K562 (cell line): ENCODE measurements around the gene ANKRD65. TPM values are rescaled to one million over a fixed set of nuclear protein-coding genes. Genes with fewer than 3 reads are reported as not detected.
A peak's percentile ranks its signal among the peaks of the same experiment; 100 is the strongest.

Source experiments
- CBFA2T2 ChIP-seq: fragments of 450-650 bp; conservative IDR thresholded peaks from 2 replicates; pipeline ENCODE4 v1.6.1; 2017; ENCODE audit warnings: mild to moderate bottlenecking
- CBX2 ChIP-seq: fragments of 200-600 bp; sonication (generic); IDR thresholded peaks from one replicate; pipeline ENCODE4 v1.6.1; 2012; ENCODE audit warnings: mild to moderate bottlenecking, low read length, inconsistent platforms; ENCODE audit not compliant: insufficient read depth, poor library complexity, severe bottlenecking
- ELF1 ChIP-seq: fragments of 200-800 bp; sonication (Bioruptor generic); IDR thresholded peaks from 2 replicates; pipeline ENCODE4 v1.6.1; 2016; ENCODE audit warnings: missing genetic modification characterization, missing compliant biosample characterization
- MTF1 ChIP-seq: fragments of 250-450 bp; sonication (Bioruptor Pico); IDR thresholded peaks from 2 replicates; pipeline ENCODE4 v1.9.0; 2021; ENCODE audit warnings: moderate library complexity, mild to moderate bottlenecking, inconsistent platforms, borderline replicate concordance
- PTBP1 ChIP-seq: fragments of 200-400 bp; formaldehyde crosslinking; IDR thresholded peaks from 2 replicates; pipeline ENCODE4 v1.6.1; 2017; ENCODE audit warnings: low read depth, low read length
- PURB ChIP-seq: sonication (generic); formaldehyde crosslinking; IDR thresholded peaks from 2 replicates; pipeline ENCODE4 v1.9.0; 2021; ENCODE audit warnings: low read depth, mild to moderate bottlenecking, missing genetic modification reagents
- TBL1XR1 ChIP-seq, 2 experiments: IDR thresholded peaks; 2 replicates each; pipeline ENCODE4 v1.6.1; 2012; ENCODE audit warnings: improper control_type of control experiment in 2 of 2, low read length in 2 of 2, mild to moderate bottlenecking in 1 of 2
- TOE1 ChIP-seq, 2 experiments: fragments of 450-650 bp in 1 of 2; sonication (generic) in 1 of 2; formaldehyde crosslinking in 1 of 2; IDR thresholded peaks; 2 replicates each; pipeline versions ENCODE4 v1.7.1 to v1.8.0; 2016 to 2022; ENCODE audit warnings: borderline replicate concordance in 2 of 2, mild to moderate bottlenecking in 2 of 2, antibody characterized with exemption in 1 of 2, inconsistent platforms in 1 of 2, low read depth in 1 of 2, missing genetic modification reagents in 1 of 2, moderate library complexity in 1 of 2
- U2AF2 ChIP-seq: fragments of 200-400 bp; formaldehyde crosslinking; optimal IDR thresholded peaks from 2 replicates; pipeline ENCODE3; 2017; ENCODE audit warnings: low read depth, mild to moderate bottlenecking, low read length
- WHSC1 ChIP-seq: IDR thresholded peaks from one replicate; pipeline ENCODE4 v1.6.1; 2012; ENCODE audit warnings: low read length, control low read depth, inconsistent platforms
- ZNF354B ChIP-seq: fragments of 250-450 bp; sonication (Bioruptor Pico); IDR thresholded peaks from 2 replicates; pipeline ENCODE4 v1.4.0; 2020
- polyA plus RNA-seq, 8 experiments: library from polyadenylated mRNA; depleted of rRNA in 4 of 8; stranded (reverse) in 5 of 8; unstranded in 3 of 8; fragments of >200 nt; fragmentation: Nextera tagmentation in 2 of 8; fragmentation: Illumina TruSeq in 1 of 8; extraction: Ambion mirVana in 2 of 8; extraction: Trizol in 1 of 8; gene quantifications; 2 replicates each; pipeline versions ENCODE4 v1.2.1 to v1.2.3, GENCODE V29; 2011 to 2014; ENCODE audit warnings: inconsistent platforms in 1 of 8, missing spikeins in 1 of 8
- total RNA-seq, 7 experiments: library from RNA; depleted of rRNA in 6 of 7; stranded (reverse); fragments of >200 nt in 6 of 7; fragmentation: Illumina TruSeq in 2 of 7; extraction: Trizol in 2 of 7; gene quantifications; 2 replicates each; pipeline versions ENCODE4 v1.2.1 to v1.2.3, GENCODE V29; 2011 to 2021; ENCODE audit warnings: low replicate concordance in 1 of 7
- TF ChIP-seq, protein P1 (sequence below): fragments of 450-650 bp; IDR thresholded peaks from 2 replicates; pipeline ENCODE4 v1.6.1; 2018; ENCODE audit warnings: mild to moderate bottlenecking, low read depth; ENCODE audit not compliant: partially characterized antibody
- TF ChIP-seq, protein P2 (sequence below): fragments of 250-450 bp; sonication (Bioruptor Pico); IDR thresholded peaks from 2 replicates; pipeline ENCODE4 v1.8.0; 2022; ENCODE audit warnings: moderate library complexity, mild to moderate bottlenecking, inconsistent platforms
- TF ChIP-seq, protein P3 (sequence below), 2 experiments: fragments of 450-650 bp; conservative IDR thresholded peaks; 2 replicates each; pipeline ENCODE4 v1.6.1; 2017; ENCODE audit warnings: mild to moderate bottlenecking in 2 of 2, moderate library complexity in 2 of 2
- TF ChIP-seq, protein P4 (sequence below): sonication (generic); formaldehyde crosslinking; IDR thresholded peaks from 2 replicates; pipeline ENCODE4 v1.8.0; 2022; ENCODE audit warnings: missing genetic modification reagents, mild to moderate bottlenecking, borderline replicate concordance
- TF ChIP-seq, protein P5 (sequence below): sonication (generic); formaldehyde crosslinking; IDR thresholded peaks from 2 replicates; pipeline ENCODE4 v1.8.0; 2023; ENCODE audit warnings: mild to moderate bottlenecking, missing genetic modification reagents

ANKRD65 gene
- total and polyA plus RNA-seq, 9 of the 15 experiments (the other 6 are each of a cell fraction or from before 2014, with no cell fraction given): not detected

DNA sequence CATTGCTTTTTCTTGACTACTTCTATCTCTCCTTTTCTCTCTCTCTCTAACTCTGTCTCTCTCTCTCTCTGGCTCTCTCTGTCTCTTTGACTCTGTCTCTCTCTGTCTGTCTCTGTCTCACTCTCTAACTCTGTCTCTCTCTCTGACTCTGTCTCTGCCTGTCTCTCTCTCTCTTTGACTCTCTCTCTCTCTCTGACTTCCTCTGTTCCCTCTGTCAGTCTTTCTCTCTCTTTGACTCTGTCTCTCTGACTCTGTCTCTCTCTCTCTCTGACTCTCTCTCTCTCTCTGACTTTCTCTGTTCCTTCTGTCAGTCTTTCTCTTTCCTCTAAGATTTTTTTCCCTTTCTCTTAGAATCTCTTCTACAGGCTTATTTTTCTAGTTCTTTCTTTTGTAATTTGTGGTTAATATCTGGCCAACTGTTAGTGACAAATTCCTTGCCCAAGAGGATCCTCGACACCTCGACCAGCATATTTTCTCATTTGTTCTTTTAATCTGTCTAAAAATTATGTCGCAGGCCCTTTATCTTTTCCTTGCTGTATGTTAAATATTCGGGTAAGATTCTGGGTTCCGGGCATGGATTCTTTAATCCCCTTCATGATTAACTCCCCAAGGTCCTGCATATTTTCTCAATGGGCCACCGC lies 28.1 kb upstream of the ANKRD65 start, which contains the start of gene ATAD3C (continued):
- no peak for TF ChIP-seq MTF1
- TF ChIP-seq CBX2: no peak
- TF ChIP-seq TOE1 (IDR thresholded peaks at IDR 0.05; ENCODE audit: borderline replicate concordance): peak; percentile 35; the same call in 1 of the 2 replicates
- TF ChIP-seq TOE1 (CRISPR knock-in tag; IDR thresholded peaks at IDR 0.05; ENCODE audit: borderline replicate concordance, low read depth): no peak
- no peak for TF ChIP-seq ZNF354B (CRISPR knock-in tag)
- no peak for TF ChIP-seq ELF1 (tag)
- TF ChIP-seq, protein P1, sequence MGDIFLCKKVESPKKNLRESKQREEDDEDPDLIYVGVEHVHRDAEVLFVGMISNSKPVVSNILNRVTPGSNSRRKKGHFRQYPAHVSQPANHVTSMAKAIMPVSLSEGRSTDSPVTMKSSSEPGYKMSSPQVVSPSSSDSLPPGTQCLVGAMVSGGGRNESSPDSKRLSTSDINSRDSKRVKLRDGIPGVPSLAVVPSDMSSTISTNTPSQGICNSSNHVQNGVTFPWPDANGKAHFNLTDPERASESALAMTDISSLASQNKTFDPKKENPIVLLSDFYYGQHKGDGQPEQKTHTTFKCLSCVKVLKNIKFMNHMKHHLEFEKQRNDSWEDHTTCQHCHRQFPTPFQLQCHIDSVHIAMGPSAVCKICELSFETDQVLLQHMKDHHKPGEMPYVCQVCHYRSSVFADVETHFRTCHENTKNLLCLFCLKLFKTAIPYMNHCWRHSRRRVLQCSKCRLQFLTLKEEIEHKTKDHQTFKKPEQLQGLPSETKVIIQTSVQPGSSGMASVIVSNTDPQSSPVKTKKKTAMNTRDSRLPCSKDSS: no peak
- TF ChIP-seq PTBP1: no peak
- TF ChIP-seq U2AF2: no peak
- TF ChIP-seq, protein P2, sequence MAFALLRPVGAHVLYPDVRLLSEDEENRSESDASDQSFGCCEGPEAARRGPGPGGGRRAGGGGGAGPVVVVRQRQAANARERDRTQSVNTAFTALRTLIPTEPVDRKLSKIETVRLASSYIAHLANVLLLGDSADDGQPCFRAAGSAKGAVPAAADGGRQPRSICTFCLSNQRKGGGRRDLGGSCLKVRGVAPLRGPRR (CRISPR knock-in tag): no peak
- no peak for TF ChIP-seq WHSC1
- TF ChIP-seq, protein P3, sequence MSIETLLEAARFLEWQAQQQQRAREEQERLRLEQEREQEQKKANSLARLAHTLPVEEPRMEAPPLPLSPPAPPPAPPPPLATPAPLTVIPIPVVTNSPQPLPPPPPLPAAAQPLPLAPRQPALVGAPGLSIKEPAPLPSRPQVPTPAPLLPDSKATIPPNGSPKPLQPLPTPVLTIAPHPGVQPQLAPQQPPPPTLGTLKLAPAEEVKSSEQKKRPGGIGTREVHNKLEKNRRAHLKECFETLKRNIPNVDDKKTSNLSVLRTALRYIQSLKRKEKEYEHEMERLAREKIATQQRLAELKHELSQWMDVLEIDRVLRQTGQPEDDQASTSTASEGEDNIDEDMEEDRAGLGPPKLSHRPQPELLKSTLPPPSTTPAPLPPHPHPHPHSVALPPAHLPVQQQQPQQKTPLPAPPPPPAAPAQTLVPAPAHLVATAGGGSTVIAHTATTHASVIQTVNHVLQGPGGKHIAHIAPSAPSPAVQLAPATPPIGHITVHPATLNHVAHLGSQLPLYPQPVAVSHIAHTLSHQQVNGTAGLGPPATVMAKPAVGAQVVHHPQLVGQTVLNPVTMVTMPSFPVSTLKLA (conservative IDR thresholded peaks at IDR 0.05): no peak
- TF ChIP-seq, protein P4, sequence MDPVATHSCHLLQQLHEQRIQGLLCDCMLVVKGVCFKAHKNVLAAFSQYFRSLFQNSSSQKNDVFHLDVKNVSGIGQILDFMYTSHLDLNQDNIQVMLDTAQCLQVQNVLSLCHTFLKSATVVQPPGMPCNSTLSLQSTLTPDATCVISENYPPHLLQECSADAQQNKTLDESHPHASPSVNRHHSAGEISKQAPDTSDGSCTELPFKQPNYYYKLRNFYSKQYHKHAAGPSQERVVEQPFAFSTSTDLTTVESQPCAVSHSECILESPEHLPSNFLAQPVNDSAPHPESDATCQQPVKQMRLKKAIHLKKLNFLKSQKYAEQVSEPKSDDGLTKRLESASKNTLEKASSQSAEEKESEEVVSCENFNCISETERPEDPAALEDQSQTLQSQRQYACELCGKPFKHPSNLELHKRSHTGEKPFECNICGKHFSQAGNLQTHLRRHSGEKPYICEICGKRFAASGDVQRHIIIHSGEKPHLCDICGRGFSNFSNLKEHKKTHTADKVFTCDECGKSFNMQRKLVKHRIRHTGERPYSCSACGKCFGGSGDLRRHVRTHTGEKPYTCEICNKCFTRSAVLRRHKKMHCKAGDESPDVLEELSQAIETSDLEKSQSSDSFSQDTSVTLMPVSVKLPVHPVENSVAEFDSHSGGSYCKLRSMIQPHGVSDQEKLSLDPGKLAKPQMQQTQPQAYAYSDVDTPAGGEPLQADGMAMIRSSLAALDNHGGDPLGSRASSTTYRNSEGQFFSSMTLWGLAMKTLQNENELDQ (CRISPR knock-in tag): no peak
- no peak for TF ChIP-seq CBFA2T2
- no peak for TF ChIP-seq PURB (CRISPR knock-in tag)
- TF ChIP-seq, protein P5, sequence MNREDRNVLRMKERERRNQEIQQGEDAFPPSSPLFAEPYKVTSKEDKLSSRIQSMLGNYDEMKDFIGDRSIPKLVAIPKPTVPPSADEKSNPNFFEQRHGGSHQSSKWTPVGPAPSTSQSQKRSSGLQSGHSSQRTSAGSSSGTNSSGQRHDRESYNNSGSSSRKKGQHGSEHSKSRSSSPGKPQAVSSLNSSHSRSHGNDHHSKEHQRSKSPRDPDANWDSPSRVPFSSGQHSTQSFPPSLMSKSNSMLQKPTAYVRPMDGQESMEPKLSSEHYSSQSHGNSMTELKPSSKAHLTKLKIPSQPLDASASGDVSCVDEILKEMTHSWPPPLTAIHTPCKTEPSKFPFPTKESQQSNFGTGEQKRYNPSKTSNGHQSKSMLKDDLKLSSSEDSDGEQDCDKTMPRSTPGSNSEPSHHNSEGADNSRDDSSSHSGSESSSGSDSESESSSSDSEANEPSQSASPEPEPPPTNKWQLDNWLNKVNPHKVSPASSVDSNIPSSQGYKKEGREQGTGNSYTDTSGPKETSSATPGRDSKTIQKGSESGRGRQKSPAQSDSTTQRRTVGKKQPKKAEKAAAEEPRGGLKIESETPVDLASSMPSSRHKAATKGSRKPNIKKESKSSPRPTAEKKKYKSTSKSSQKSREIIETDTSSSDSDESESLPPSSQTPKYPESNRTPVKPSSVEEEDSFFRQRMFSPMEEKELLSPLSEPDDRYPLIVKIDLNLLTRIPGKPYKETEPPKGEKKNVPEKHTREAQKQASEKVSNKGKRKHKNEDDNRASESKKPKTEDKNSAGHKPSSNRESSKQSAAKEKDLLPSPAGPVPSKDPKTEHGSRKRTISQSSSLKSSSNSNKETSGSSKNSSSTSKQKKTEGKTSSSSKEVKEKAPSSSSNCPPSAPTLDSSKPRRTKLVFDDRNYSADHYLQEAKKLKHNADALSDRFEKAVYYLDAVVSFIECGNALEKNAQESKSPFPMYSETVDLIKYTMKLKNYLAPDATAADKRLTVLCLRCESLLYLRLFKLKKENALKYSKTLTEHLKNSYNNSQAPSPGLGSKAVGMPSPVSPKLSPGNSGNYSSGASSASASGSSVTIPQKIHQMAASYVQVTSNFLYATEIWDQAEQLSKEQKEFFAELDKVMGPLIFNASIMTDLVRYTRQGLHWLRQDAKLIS (CRISPR knock-in tag): no peak
- TF ChIP-seq TBL1XR1 (IDR thresholded peaks at IDR 0.05; ENCODE audit: low read length in 2 of 2): no peak
